Measurements from ENCODE around the gene RALGAPA1. TPM values are rescaled to one million over a fixed set of nuclear protein-coding genes. Genes with fewer than 3 reads are reported as not detected.

Gene RALGAPA1
- total RNA-seq, 1 experiment from 2014 or later: 31.7 TPM

- CTCF ChIA-PET: no interaction called here
- Mint-ChIP-seq H3K4me3 (no peak overlapping the region), H3K9me3 (peaks cover 10% of the 10 kb centered on the region), H3K27ac (no peak overlapping the region), H3K36me3 (no peaks in the 10 kb centered on the region; the same call in 1 of the 2 replicates), H3K4me1 (no peaks in the 10 kb centered on the region), H3K27me3 (ENCODE audit: low read depth) (no peaks in the 10 kb centered on the region; the same call in 1 of the 2 replicates)
- ATAC-seq (no peak), DNase-seq (ENCODE audit: low spot score) (no peak)
- TF ChIP-seq SOX15 (CRISPR knock-in tag; IDR thresholded peaks at IDR 0.05) (no peak), ESRRA (CRISPR knock-in tag; IDR thresholded peaks at IDR 0.05; ENCODE audit: borderline replicate concordance) (no peak), E2F1 (CRISPR knock-in tag; IDR thresholded peaks at IDR 0.05) (no peak), RELA (CRISPR knock-in tag; IDR thresholded peaks at IDR 0.05; ENCODE audit: borderline replicate concordance) (no peak), SMAD4 (CRISPR knock-in tag; IDR thresholded peaks at IDR 0.05) (no peak), EMX1 (CRISPR knock-in tag; IDR thresholded peaks at IDR 0.05) (no peak), ZSCAN18 (CRISPR knock-in tag; IDR thresholded peaks at IDR 0.05) (no peak), SMAD3 (CRISPR knock-in tag; IDR thresholded peaks at IDR 0.05; ENCODE audit: borderline replicate concordance) (no peak)
- TF ChIP-seq, protein P1, sequence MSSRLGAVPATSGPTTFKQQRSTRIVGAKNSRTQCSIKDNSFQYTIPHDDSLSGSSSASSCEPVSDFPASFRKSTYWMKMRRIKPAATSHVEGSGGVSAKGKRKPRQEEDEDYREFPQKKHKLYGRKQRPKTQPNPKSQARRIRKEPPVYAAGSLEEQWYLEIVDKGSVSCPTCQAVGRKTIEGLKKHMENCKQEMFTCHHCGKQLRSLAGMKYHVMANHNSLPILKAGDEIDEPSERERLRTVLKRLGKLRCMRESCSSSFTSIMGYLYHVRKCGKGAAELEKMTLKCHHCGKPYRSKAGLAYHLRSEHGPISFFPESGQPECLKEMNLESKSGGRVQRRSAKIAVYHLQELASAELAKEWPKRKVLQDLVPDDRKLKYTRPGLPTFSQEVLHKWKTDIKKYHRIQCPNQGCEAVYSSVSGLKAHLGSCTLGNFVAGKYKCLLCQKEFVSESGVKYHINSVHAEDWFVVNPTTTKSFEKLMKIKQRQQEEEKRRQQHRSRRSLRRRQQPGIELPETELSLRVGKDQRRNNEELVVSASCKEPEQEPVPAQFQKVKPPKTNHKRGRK (CRISPR knock-in tag; IDR thresholded peaks at IDR 0.05; ENCODE audit: borderline replicate concordance): no peak
- TF ChIP-seq, protein P2, sequence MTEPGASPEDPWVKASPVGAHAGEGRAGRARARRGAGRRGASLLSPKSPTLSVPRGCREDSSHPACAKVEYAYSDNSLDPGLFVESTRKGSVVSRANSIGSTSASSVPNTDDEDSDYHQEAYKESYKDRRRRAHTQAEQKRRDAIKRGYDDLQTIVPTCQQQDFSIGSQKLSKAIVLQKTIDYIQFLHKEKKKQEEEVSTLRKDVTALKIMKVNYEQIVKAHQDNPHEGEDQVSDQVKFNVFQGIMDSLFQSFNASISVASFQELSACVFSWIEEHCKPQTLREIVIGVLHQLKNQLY (CRISPR knock-in tag; IDR thresholded peaks at IDR 0.05): no peak
- POLR2A ChIA-PET: no interaction called here
Measured at GRCh38 chr14:35509846-35510245, 299.2 kb downstream of the RALGAPA1 start.

DNA sequence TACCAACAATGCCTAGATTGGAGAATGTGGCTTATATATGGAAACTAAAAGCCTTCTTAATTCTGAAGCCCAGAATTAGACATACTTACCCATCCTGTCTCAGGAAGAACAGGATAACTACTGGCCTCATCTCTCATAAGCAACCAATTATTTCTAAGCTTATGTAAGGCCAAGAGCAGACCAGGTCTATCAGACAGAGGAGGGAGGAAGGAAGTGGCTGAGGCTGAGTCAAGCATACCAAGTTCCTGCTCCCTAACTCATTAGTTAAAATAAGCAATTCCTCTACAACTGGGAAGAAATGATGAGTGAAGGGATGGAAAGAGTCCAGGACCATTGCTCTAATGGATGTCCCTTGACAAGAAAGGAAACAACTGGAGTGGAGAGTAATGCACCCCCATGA is 302.2 kb downstream of the RALGAPA1 start:
- Mint-ChIP-seq H3K27me3 (ENCODE audit: low read depth) (no peaks in the 10 kb centered on the region), H3K36me3 (no peaks in the 10 kb centered on the region; the same call in 1 of the 2 replicates), H3K9me3 (peaks cover 8% of the 10 kb centered on the region), H3K4me3 (no peak overlapping the region), H3K4me1 (no peaks in the 10 kb centered on the region), H3K27ac (no peak overlapping the region)
- CTCF ChIA-PET: no interaction called here
- ATAC-seq: no peak
- DNase-seq (ENCODE audit: low spot score): no peak
- POLR2A ChIA-PET: no interaction called here
- TF ChIP-seq OVOL2 (CRISPR knock-in tag; IDR thresholded peaks at IDR 0.05; ENCODE audit: borderline replicate concordance) (no peak), ZNF423 (CRISPR knock-in tag; IDR thresholded peaks at IDR 0.05) (no peak), MYBL2 (CRISPR knock-in tag; IDR thresholded peaks at IDR 0.05) (no peak), HMGXB4 (CRISPR knock-in tag; IDR thresholded peaks at IDR 0.05) (no peak), ZNF396 (CRISPR knock-in tag; IDR thresholded peaks at IDR 0.05; ENCODE audit: borderline replicate concordance) (no peak), FOXP1 (CRISPR knock-in tag; IDR thresholded peaks at IDR 0.05; ENCODE audit: borderline replicate concordance) (no peak), TEAD1 (CRISPR knock-in tag; IDR thresholded peaks at IDR 0.05) (no peak), TEAD4 (CRISPR knock-in tag; IDR thresholded peaks at IDR 0.05) (no peak), ESRRA (CRISPR knock-in tag; IDR thresholded peaks at IDR 0.05; ENCODE audit: borderline replicate concordance) (no peak), NR1H2 (CRISPR knock-in tag; IDR thresholded peaks at IDR 0.05) (no peak), PRRX2 (CRISPR knock-in tag; IDR thresholded peaks at IDR 0.05) (no peak), IRF2 (CRISPR knock-in tag; IDR thresholded peaks at IDR 0.05; ENCODE audit: borderline replicate concordance, low read depth) (no peak)
- TF ChIP-seq, protein P3, sequence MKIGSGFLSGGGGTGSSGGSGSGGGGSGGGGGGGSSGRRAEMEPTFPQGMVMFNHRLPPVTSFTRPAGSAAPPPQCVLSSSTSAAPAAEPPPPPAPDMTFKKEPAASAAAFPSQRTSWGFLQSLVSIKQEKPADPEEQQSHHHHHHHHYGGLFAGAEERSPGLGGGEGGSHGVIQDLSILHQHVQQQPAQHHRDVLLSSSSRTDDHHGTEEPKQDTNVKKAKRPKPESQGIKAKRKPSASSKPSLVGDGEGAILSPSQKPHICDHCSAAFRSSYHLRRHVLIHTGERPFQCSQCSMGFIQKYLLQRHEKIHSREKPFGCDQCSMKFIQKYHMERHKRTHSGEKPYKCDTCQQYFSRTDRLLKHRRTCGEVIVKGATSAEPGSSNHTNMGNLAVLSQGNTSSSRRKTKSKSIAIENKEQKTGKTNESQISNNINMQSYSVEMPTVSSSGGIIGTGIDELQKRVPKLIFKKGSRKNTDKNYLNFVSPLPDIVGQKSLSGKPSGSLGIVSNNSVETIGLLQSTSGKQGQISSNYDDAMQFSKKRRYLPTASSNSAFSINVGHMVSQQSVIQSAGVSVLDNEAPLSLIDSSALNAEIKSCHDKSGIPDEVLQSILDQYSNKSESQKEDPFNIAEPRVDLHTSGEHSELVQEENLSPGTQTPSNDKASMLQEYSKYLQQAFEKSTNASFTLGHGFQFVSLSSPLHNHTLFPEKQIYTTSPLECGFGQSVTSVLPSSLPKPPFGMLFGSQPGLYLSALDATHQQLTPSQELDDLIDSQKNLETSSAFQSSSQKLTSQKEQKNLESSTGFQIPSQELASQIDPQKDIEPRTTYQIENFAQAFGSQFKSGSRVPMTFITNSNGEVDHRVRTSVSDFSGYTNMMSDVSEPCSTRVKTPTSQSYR (CRISPR knock-in tag; IDR thresholded peaks at IDR 0.05): no peak
- TF ChIP-seq, protein P4, sequence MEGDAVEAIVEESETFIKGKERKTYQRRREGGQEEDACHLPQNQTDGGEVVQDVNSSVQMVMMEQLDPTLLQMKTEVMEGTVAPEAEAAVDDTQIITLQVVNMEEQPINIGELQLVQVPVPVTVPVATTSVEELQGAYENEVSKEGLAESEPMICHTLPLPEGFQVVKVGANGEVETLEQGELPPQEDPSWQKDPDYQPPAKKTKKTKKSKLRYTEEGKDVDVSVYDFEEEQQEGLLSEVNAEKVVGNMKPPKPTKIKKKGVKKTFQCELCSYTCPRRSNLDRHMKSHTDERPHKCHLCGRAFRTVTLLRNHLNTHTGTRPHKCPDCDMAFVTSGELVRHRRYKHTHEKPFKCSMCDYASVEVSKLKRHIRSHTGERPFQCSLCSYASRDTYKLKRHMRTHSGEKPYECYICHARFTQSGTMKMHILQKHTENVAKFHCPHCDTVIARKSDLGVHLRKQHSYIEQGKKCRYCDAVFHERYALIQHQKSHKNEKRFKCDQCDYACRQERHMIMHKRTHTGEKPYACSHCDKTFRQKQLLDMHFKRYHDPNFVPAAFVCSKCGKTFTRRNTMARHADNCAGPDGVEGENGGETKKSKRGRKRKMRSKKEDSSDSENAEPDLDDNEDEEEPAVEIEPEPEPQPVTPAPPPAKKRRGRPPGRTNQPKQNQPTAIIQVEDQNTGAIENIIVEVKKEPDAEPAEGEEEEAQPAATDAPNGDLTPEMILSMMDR (IDR thresholded peaks at IDR 0.05): no peak
- TF ChIP-seq, protein P5, sequence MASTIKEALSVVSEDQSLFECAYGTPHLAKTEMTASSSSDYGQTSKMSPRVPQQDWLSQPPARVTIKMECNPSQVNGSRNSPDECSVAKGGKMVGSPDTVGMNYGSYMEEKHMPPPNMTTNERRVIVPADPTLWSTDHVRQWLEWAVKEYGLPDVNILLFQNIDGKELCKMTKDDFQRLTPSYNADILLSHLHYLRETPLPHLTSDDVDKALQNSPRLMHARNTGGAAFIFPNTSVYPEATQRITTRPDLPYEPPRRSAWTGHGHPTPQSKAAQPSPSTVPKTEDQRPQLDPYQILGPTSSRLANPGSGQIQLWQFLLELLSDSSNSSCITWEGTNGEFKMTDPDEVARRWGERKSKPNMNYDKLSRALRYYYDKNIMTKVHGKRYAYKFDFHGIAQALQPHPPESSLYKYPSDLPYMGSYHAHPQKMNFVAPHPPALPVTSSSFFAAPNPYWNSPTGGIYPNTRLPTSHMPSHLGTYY (CRISPR knock-in tag; IDR thresholded peaks at IDR 0.05): no peak

All from WTC11 (cell line).